ENCODE results near the gene ADGRL4. TPM values are rescaled to one million over a fixed set of nuclear protein-coding genes. Genes with fewer than 3 reads are reported as not detected.

ADGRL4 gene
- polyA plus RNA-seq, 1 donor (not counting 4 experiments of a cell fraction or from before 2014, with no cell fraction given) = not detected

DNA sequence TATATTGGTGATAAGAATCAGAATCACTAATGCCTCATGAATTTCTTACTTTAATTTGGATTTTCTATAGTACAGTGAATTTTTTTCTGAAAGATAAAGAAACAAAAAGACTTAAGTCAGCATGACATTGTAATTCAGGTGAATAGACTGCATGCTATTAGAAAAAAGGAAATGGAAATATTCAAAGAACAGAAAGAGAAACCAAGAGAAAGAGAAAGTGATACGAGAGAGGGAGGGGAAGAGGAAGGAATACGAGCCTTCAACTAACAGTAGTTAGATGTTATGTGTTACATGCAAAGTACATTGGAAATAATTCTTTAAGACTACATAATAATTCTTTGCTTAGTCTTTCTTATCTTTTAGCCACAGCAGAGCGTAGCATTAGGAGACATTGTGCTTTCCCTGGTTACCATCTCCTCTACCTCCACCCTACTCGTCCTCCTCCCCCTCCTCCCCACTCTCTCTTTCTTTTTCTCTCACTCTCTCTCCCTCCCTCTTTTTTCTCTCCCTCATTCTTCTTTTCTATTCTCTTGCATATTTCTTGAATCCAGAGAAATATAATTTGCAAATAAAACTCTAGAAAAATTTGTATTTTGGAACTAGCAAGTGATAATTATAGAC is 46.4 kb upstream of the ADGRL4 start:
- TF ChIP-seq CTCF (optimal IDR thresholded peaks at IDR 0.05 in 1 of 3, IDR thresholded peaks at IDR 0.05 in 1 of 3, conservative IDR thresholded peaks at IDR 0.05 in 1 of 3; ENCODE audit: extremely low read depth in 1 of 3, insufficient read depth in 2 of 3, low read length in 3 of 3) (no peak), EZH2 (IDR thresholded peaks at IDR 0.05; ENCODE audit: low read length) (no peak)
- Histone ChIP-seq H3K27me3 (ENCODE audit: control insufficient read depth, extremely low read depth, insufficient read depth, low read length) (no peaks in the 10 kb centered on the region), H3K36me3 (ENCODE audit: control insufficient read depth in 2 of 2, extremely low read depth in 1 of 2, insufficient read depth in 2 of 2, low read length in 2 of 2) (no peaks in the 10 kb centered on the region), H3K9ac (ENCODE audit: control insufficient read depth, extremely low read depth, insufficient read depth, low read length) (no peak overlapping the region), H3K9me3 (ENCODE audit: control insufficient read depth, low read depth, low read length) (no peaks in the 10 kb centered on the region), H3K4me2 (ENCODE audit: control insufficient read depth, extremely low read depth, insufficient read depth, low read depth, low read length) (no peak overlapping the region), H3K4me3 (ENCODE audit: control insufficient read depth in 2 of 3, extremely low read depth in 1 of 3, insufficient read depth in 2 of 3, low read depth in 1 of 3, low read length in 3 of 3) (no peak overlapping the region), H3K4me1 (ENCODE audit: control insufficient read depth, extremely low read depth, insufficient read depth, low read length) (no peaks in the 10 kb centered on the region), H4K20me1 (ENCODE audit: control insufficient read depth, extremely low read depth, insufficient read depth, low read length) (no peaks in the 10 kb centered on the region), H3K27ac (ENCODE audit: control insufficient read depth, insufficient read depth, low read length) (no peak overlapping the region), H3K9me1 (ENCODE audit: control insufficient read depth, extremely low read depth, insufficient read depth, low read length) (no peaks in the 10 kb centered on the region), H3K79me2 (ENCODE audit: control insufficient read depth, insufficient read depth, low read length) (no peaks in the 10 kb centered on the region), H2AFZ (ENCODE audit: control insufficient read depth, low read length) (no peak overlapping the region)
- FAIRE-seq (no peak), DNase-seq (ENCODE audit: low read depth, low spot score) (no peak)
- dilution Hi-C loops (cut with MboI; ENCODE audit: extremely low pct_ligation_motif_present, low sequenced_read_pairs) = no loop called here

DNA sequence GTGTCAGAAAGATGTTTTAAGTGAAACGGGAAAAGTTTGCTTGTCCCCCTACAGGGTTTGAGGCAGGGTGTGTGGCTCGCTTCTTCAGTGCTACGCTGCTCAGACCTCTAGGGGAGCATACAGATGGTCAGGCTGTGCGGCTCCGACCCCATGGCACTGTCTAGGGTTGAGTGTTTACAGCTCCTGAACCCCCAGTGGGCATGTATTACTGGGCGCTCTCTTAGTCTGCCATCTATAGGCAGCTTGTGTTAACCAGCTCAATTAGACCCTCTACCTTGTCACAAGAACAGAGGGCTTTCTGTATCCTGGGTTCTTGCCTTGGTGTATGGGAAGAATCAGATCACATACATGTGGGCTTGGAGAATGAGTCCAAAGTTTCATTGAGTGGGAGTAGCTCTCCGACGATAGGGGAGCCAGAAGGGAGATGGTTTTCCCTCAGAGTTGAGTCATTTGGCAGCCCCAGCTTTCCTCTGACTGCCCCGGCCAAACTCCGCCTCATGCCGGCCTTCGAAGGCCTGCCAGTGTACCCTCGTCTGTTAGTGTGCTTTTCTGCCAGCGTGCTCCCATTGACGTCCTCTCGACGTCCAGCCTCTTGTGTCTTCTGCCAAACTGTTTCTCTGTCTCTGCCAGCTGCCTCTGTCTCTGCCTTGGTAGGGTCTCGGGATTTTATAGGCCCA is 38.6 kb upstream of the ADGRL4 start:
- DNase-seq (ENCODE audit: low read depth, low spot score) = no peak
- FAIRE-seq = no peak
- Histone ChIP-seq H3K4me3 (ENCODE audit: control insufficient read depth in 2 of 3, extremely low read depth in 1 of 3, insufficient read depth in 2 of 3, low read depth in 1 of 3, low read length in 3 of 3) (no peak overlapping the region), H2AFZ (ENCODE audit: control insufficient read depth, low read length) (no peak overlapping the region), H3K4me2 (ENCODE audit: control insufficient read depth, extremely low read depth, insufficient read depth, low read depth, low read length) (no peak overlapping the region), H3K9me3 (ENCODE audit: control insufficient read depth, low read depth, low read length) (no peaks in the 10 kb centered on the region), H3K27ac (ENCODE audit: control insufficient read depth, insufficient read depth, low read length) (no peak overlapping the region), H3K9me1 (ENCODE audit: control insufficient read depth, extremely low read depth, insufficient read depth, low read length) (no peaks in the 10 kb centered on the region), H4K20me1 (ENCODE audit: control insufficient read depth, extremely low read depth, insufficient read depth, low read length) (no peaks in the 10 kb centered on the region), H3K9ac (ENCODE audit: control insufficient read depth, extremely low read depth, insufficient read depth, low read length) (no peak overlapping the region), H3K27me3 (ENCODE audit: control insufficient read depth, extremely low read depth, insufficient read depth, low read length) (no peaks in the 10 kb centered on the region), H3K36me3 (ENCODE audit: control insufficient read depth in 2 of 2, extremely low read depth in 1 of 2, insufficient read depth in 2 of 2, low read length in 2 of 2) (no peaks in the 10 kb centered on the region), H3K4me1 (ENCODE audit: control insufficient read depth, extremely low read depth, insufficient read depth, low read length) (no peaks in the 10 kb centered on the region), H3K79me2 (ENCODE audit: control insufficient read depth, insufficient read depth, low read length) (no peaks in the 10 kb centered on the region)
- dilution Hi-C loops (cut with MboI; ENCODE audit: extremely low pct_ligation_motif_present, low sequenced_read_pairs) = no loop called here
- TF ChIP-seq CTCF (optimal IDR thresholded peaks at IDR 0.05 in 1 of 3, IDR thresholded peaks at IDR 0.05 in 1 of 3, conservative IDR thresholded peaks at IDR 0.05 in 1 of 3; ENCODE audit: extremely low read depth in 1 of 3, insufficient read depth in 2 of 3, low read length in 3 of 3) = no peak
- no peak for TF ChIP-seq EZH2 (IDR thresholded peaks at IDR 0.05; ENCODE audit: low read length)
